Mucosa of descending colon (tissue), 3 donors: ENCODE results near the gene ANTXR1. TPM values are rescaled to one million over a fixed set of nuclear protein-coding genes. Genes with fewer than 3 reads are reported as not detected.

Experiments used
- ATAC-seq: fragments of 200-7000 bp; cut with Tn5 transposase; one replicate; pipeline ENCODE4 v1.9.1; 2020; ENCODE audit warnings: mild to moderate bottlenecking, moderate library complexity
- DNase-seq, 3 donors: peaks; one replicate each; pipeline ENCODE4 v3.0.0-alpha.2; 2020
- H3K36me3 ChIP-seq: fragments of 200-600 bp; one replicate; pipeline ENCODE4 v1.8.0; 2021; ENCODE audit warnings: low read depth, mild to moderate bottlenecking
- H3K4me1 ChIP-seq: fragments of 200-600 bp; one replicate; pipeline ENCODE4 v1.8.0; 2021; ENCODE audit warnings: low read depth, mild to moderate bottlenecking
- H3K4me3 ChIP-seq: fragments of 200-600 bp; one replicate; pipeline ENCODE4 v1.8.0; 2021; ENCODE audit warnings: mild to moderate bottlenecking
- H3K9me3 ChIP-seq: fragments of 200-600 bp; one replicate; pipeline ENCODE4 v1.8.0; 2021; ENCODE audit warnings: mild to moderate bottlenecking
- intact Hi-C, 2 donors: fragments of 100-400 bp; cut with DNase I in 1 of 2; cut with micrococcal nuclease in 1 of 2; formaldehyde crosslinking; loops; one replicate each; pipeline versions ENCODE4 v1.11.0 to v1.11.1; 2022; cut with DNase I, micrococcal nuclease
- total RNA-seq, 3 donors: library from RNA; stranded (reverse); fragmentation: NEBNext Ultra II Directional in 2 of 3; extraction: Animal tissue kit (Norgen Biotek cat#: 25700) in 2 of 3; gene quantifications; one replicate each; pipeline versions ENCODE4 v1.2.1 to v1.2.4, GENCODE V29; 2021 to 2023
- TF ChIP-seq, protein P1 (sequence below): fragments of 200-600 bp; IDR thresholded peaks from one replicate; pipeline ENCODE4 v1.8.0; 2022; ENCODE audit warnings: antibody characterized with exemption, mild to moderate bottlenecking
- donor health status: DM: no; HTN: no; CAD: no; lungs with moderate emphysema.
- donor health status: DM: no; HTN: no; CAD: no.
- donor health status: DM: no; HTN: yes; CAD: no.

Gene ANTXR1
- total RNA-seq, 3 donors from 2014 or later = 10.7 to 77.7 (median 18.6) TPM

DNA sequence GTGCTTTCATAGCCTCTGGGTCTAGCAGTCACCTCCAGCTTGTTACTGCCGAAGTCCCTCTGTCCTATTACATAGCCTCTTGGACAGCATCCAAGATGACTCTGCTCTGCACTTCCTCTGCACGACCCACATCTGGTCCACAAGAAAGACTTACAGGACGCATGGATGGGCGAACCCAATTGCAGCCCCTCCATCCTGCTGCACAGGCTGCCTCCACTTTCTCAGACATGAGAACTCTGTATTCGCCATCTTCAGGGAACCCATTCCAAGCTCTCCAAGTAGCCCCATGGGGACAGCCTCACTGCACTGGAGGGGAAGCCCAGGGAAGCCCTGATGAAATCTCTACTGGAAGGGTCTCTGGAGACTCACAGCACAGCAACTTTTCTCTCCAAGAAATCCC lies 201.9 kb downstream of the ANTXR1 start:
- Histone ChIP-seq H3K4me3 (no peak overlapping the region), H3K4me1 (peaks cover 7% of the 10 kb centered on the region), H3K9me3 (no peaks in the 10 kb centered on the region), H3K36me3 (no peaks in the 10 kb centered on the region)
- TF ChIP-seq, protein P1, sequence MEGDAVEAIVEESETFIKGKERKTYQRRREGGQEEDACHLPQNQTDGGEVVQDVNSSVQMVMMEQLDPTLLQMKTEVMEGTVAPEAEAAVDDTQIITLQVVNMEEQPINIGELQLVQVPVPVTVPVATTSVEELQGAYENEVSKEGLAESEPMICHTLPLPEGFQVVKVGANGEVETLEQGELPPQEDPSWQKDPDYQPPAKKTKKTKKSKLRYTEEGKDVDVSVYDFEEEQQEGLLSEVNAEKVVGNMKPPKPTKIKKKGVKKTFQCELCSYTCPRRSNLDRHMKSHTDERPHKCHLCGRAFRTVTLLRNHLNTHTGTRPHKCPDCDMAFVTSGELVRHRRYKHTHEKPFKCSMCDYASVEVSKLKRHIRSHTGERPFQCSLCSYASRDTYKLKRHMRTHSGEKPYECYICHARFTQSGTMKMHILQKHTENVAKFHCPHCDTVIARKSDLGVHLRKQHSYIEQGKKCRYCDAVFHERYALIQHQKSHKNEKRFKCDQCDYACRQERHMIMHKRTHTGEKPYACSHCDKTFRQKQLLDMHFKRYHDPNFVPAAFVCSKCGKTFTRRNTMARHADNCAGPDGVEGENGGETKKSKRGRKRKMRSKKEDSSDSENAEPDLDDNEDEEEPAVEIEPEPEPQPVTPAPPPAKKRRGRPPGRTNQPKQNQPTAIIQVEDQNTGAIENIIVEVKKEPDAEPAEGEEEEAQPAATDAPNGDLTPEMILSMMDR = no peak
- ATAC-seq = peak; percentile 15
- intact Hi-C loops = no loop called here
- DNase-seq = no peak

DNA sequence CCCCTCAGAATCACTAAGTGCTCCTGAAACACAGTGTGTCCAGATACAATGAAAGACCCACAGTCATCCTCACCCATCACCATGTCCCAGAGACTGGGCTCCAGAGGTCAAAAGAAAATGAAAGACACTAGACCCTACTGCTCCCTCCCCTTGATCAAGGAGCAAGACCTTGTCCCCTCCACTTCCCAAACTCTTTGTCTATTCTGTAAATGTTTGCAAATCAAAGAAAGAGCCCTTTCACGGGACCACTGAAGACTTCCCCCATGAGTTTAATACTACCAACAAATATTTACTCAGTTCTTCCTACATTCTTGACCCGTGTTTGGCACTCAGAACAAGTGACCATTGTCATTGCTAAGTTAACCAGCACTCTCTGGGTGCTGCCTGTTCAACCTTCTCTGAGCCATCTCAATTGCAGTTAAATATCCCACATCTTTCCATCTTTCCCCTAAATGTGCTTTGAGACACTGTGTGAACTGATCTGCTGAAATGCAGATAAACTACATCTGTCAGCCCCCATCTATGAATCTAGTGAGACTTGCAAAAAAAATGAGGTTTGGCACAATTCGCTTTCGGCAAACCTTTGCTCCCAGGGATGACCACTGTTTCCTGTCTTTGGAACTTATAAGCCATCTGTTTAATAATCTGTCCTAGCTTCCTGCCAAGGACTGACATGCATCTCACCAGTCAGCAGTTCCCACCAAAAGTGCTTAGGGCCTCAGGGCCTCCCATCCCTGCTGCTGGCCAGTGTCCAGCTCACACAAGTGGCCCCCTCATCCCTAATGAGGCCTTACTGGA lies 203.8 kb downstream of the ANTXR1 start:
- DNase-seq (no peak), ATAC-seq (peak; percentile 28)
- TF ChIP-seq, protein P1 = no peak
- Histone ChIP-seq H3K9me3 (no peaks in the 10 kb centered on the region), H3K4me3 (no peak overlapping the region), H3K4me1 (peaks cover 7% of the 10 kb centered on the region), H3K36me3 (no peaks in the 10 kb centered on the region)
- intact Hi-C loops = no loop called here

DNA sequence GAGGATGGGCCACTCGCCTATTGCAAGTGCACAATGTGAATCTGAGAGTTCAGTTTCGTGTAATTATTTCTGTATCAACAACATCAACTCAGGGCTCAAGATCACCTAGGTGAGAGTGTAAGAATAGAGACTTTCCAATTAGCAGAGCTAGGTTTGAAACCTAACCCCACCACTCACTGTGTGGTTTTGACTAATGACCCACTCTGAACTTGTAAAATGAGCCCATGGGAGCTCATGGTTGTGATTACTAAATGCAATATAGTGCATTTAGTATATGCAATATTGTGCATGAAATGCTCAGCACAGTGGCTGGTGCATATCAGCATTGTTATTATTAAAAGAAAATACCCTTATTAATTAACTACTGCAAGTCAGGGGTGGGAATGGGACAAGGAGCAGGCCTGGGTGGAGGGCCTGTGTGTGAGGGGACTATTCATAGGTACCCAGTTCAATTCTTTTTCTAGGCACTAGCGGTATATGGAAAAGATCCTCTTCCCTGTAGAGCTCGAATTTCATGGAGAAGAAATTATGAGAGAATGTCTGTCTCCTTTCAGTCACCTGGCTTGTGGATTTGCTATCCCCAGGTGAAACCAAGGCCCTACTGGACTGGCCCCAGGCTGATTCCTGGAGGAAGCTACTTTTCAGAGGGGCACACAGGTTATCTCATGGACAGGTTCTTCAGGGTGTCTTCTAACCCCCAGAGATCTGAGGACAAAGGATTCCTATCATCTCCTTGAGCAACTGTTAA lies 204.5 kb downstream of the ANTXR1 start:
- intact Hi-C loops = no loop called here
- H3K4me1 ChIP-seq = peaks cover 7% of the 10 kb centered on the region
- H3K4me3 ChIP-seq = no peak overlapping the region
- ATAC-seq (no peak), DNase-seq (no peak)
- H3K9me3 ChIP-seq = no peaks in the 10 kb centered on the region
- TF ChIP-seq, protein P1 = no peak
- no peaks in the 10 kb centered on the region for H3K36me3 ChIP-seq

DNA sequence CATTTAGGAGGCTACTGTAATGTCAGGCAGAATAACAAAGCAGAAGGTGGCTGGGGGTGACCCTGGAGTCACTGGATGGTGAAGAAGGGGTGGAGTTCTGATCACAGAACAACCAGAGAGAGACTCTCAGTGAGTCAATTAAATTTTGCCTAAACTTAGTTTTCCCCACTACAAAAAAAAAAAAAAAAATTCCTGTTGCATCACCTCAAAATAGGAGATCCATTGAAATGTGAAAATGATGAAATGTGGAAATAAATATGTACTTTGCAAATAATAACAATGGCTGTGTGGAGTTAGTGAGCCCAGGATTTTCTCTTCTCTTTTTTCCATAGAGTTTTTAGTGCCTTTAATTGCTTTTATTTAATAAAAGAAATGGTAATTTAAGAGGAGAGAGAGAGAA lies 208.5 kb downstream of the ANTXR1 start:
- H3K36me3 ChIP-seq = no peaks in the 10 kb centered on the region
- intact Hi-C loops = no loop called here
- no peak overlapping the region for H3K4me3 ChIP-seq
- TF ChIP-seq, protein P1 = no peak
- no peak for ATAC-seq
- no peaks in the 10 kb centered on the region for H3K9me3 ChIP-seq
- H3K4me1 ChIP-seq = peaks cover 20% of the 10 kb centered on the region
- no peak for DNase-seq

DNA sequence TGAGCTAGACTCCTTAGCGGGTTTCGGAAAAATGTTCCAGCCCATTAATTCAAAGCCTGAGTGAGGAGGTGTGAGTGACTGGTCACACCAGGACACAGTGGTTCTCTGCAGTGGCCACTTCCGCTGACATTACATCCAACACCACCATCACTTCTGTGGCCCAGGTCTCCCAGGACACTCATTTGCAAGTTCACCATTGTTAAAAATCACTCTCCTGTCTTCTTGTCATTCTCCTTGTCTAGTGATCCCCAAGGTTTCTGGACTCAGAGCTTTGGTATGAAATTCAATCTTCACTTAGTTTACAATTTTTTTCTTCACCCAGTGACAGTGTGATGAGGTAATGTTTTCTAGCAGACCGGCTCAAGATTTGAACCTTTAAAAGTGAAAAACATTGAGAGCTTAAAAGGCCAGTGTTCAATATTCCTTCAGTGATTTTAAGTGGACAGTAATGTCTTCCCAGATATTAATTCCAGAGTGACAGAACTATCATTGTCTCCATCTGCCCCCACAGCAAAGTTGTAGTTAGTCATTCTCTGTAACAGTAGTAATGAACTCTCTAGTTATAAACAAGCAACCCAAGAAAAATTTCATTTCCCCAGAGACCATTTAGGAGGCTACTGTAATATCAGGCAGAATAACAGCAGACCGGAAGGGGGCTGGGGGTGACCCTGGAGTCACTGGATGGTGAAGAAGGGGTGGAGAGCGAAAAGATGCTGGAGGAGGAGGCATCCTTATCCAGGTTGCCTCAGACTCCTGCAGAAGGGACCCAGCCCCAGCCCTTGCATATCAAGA lies 209.2 kb downstream of the ANTXR1 start:
- Histone ChIP-seq H3K36me3 (no peaks in the 10 kb centered on the region), H3K4me3 (no peak overlapping the region), H3K9me3 (no peaks in the 10 kb centered on the region), H3K4me1 (peaks cover 20% of the 10 kb centered on the region)
- intact Hi-C loops = no loop called here
- DNase-seq = no peak
- TF ChIP-seq, protein P1 = no peak
- ATAC-seq = no peak
